ENCODE data around the gene FOXN3.

Gene FOXN3

GRCh38 chr14:89325299-89325883 is 91.6 kb downstream of the FOXN3 start:
- DNase-seq: no peak

GRCh38 chr14:89324501-89325298 is 92.3 kb downstream of the FOXN3 start:
- no peak for DNase-seq

- DNase-seq: no peak
Measured at GRCh38 chr14:89320381-89321000, 96.5 kb downstream of the FOXN3 start.

GRCh38 chr14:89319687-89320086 is 97.3 kb downstream of the FOXN3 start:
- no peak for DNase-seq

- no peak for DNase-seq
Measured at GRCh38 chr14:89317051-89317691, 99.9 kb downstream of the FOXN3 start.

- no peak for DNase-seq
Measured at GRCh38 chr14:89315493-89316470, 101.3 kb downstream of the FOXN3 start.

- no peak for DNase-seq
Measured at GRCh38 chr14:89314274-89314673, 102.8 kb downstream of the FOXN3 start.

GRCh38 chr14:89312932-89313331 is 104.1 kb downstream of the FOXN3 start:
- DNase-seq: no peak

GRCh38 chr14:89310211-89310610 is 106.8 kb downstream of the FOXN3 start:
- no peak for DNase-seq

- DNase-seq: no peak
Measured at GRCh38 chr14:89309670-89310177, 107.3 kb downstream of the FOXN3 start.

- no peak for DNase-seq
Measured at GRCh38 chr14:89308232-89308959, 108.6 kb downstream of the FOXN3 start.

GRCh38 chr14:89307409-89307808 is 109.6 kb downstream of the FOXN3 start:
- DNase-seq: no peak

- no peak for DNase-seq
Measured at GRCh38 chr14:89304972-89305703, 111.9 kb downstream of the FOXN3 start.

GRCh38 chr14:89304561-89304960 is 112.5 kb downstream of the FOXN3 start:
- DNase-seq: no peak

- DNase-seq: no peak
Measured at GRCh38 chr14:89303456-89304435, 113.3 kb downstream of the FOXN3 start.

GRCh38 chr14:89302396-89302950 is 114.6 kb downstream of the FOXN3 start:
- no peak for DNase-seq

GRCh38 chr14:89299587-89299986 is 117.4 kb downstream of the FOXN3 start:
- DNase-seq: no peak

- no peak for DNase-seq
Measured at GRCh38 chr14:89298056-89298834, 118.8 kb downstream of the FOXN3 start.

All from activated CD4-positive, alpha-beta T cell treated with anti-CD3 and anti-CD28 coated beads for 4 hours (primary cell).